GM12878 (cell line): ENCODE data around the gene TBC1D10B. TPM values are rescaled to one million over a fixed set of nuclear protein-coding genes. Genes with fewer than 3 reads are reported as not detected.

Experiments used
- ATAC-seq: fragments of 200-7000 bp; cut with Tn5 transposase; 3 replicates; pipeline ENCODE4 v1.9.1; 2020; ENCODE audit warnings: mild to moderate bottlenecking, moderate library complexity
- BruUV-seq: library from RNA; stranded (reverse); fragments of 400-500 nt; replicated peaks from 2 replicates; lab custom pipeline; 2021; lab: Mats Ljungman, UMichigan
- CTCF ChIA-PET: fragments of 300-600 bp; sonication (Branson Sonifier 250); formaldehyde crosslinking; extraction: SDS; loops from one replicate; lab custom pipeline; 2021; ENCODE audit warnings: inconsistent platforms; lab: Yijun Ruan, JAX
- POLR2A ChIA-PET: fragments of 350-600 bp; formaldehyde crosslinking; extraction: SDS; loops from one replicate; lab custom pipeline; 2021; ENCODE audit warnings: inconsistent platforms; lab: Charles Lee
- RAD21 ChIA-PET: fragments of 300-600 bp; sonication (Branson Sonifier 250); formaldehyde crosslinking; loops from one replicate; lab custom pipeline; 2023; ENCODE audit warnings: antibody characterized with exemption; ENCODE audit not compliant: unreplicated experiment; lab: Charles Lee
- SMC1A ChIA-PET: fragments of 300-600 bp; sonication (Branson Sonifier 250); formaldehyde crosslinking; loops from one replicate; lab custom pipeline; 2023; ENCODE audit not compliant: unreplicated experiment, uncharacterized antibody; lab: Charles Lee
- DNase-seq: peaks from one replicate; pipeline ENCODE4 v3.0.0-alpha.2; 2011; ENCODE audit warnings: low read depth, low spot score
- FAIRE-seq: peaks from 3 replicates; lab custom pipeline; 2011; peaks lifted over from hg19 to GRCh38; lab: Jason Lieb, UNC
- H2AFZ ChIP-seq: 2 replicates; pipeline ENCODE4 v1.6.0; 2011; ENCODE audit warnings: low read depth, low read length, control low read depth; ENCODE audit not compliant: control insufficient read depth
- H3K27ac ChIP-seq: 2 replicates; pipeline ENCODE4 v1.5.1; 2011; ENCODE audit warnings: control low read depth; ENCODE audit not compliant: control insufficient read depth, insufficient read depth
- H3K27me3 ChIP-seq, 2 experiments: replicated peaks in 1 of 2; 2 replicates each; pipeline versions ENCODE4 v1.6.0 to v1.6.1; 2011; ENCODE audit warnings: low read length in 1 of 2; ENCODE audit not compliant: control insufficient read depth in 2 of 2, insufficient read depth in 2 of 2
- H3K36me3 ChIP-seq, 2 experiments: 2 replicates each; pipeline ENCODE4 v1.5.1; 2011; ENCODE audit warnings: low read length in 1 of 2; ENCODE audit not compliant: control insufficient read depth in 2 of 2, insufficient read depth in 2 of 2
- H3K4me1 ChIP-seq: 2 replicates; pipeline ENCODE4 v1.6.1; 2011; ENCODE audit warnings: mild to moderate bottlenecking, low read length, moderate library complexity, mixed read lengths; ENCODE audit not compliant: control insufficient read depth, insufficient read depth
- H3K4me2 ChIP-seq: 2 replicates; pipeline ENCODE4 v1.6.0; 2011; ENCODE audit warnings: control low read depth; ENCODE audit not compliant: control insufficient read depth, insufficient read depth
- H3K4me3 ChIP-seq: fragments of 200-600 bp; sonication (generic); 2 replicates; pipeline ENCODE4 v1.5.1; 2016
- H3K79me2 ChIP-seq: 2 replicates; pipeline ENCODE4 v1.6.0; 2011; ENCODE audit warnings: low read length; ENCODE audit not compliant: control insufficient read depth, insufficient read depth
- H3K9ac ChIP-seq: 2 replicates; pipeline ENCODE4 v1.8.0; 2011; ENCODE audit warnings: low read length, control low read depth, mixed read lengths; ENCODE audit not compliant: control insufficient read depth, insufficient read depth
- H3K9me3 ChIP-seq: replicated peaks from 3 replicates; pipeline ENCODE4 v1.5.1; 2011; ENCODE audit warnings: mild to moderate bottlenecking, low read length; ENCODE audit not compliant: control insufficient read depth, insufficient read depth
- H4K20me1 ChIP-seq: 2 replicates; pipeline ENCODE4 v1.6.0; 2011; ENCODE audit not compliant: control insufficient read depth, insufficient read depth
- ATF2 ChIP-seq: IDR thresholded peaks from 2 replicates; pipeline ENCODE4 v1.6.1; 2012; ENCODE audit warnings: low read length, inconsistent platforms
- BHLHE40 ChIP-seq, 2 experiments: fragments of 450-650 bp in 1 of 2; IDR thresholded peaks; 2 replicates each; pipeline ENCODE4 v1.6.1; 2011 to 2017; ENCODE audit warnings: low read depth in 2 of 2, borderline replicate concordance in 1 of 2, improper control_type of control experiment in 1 of 2, low read length in 1 of 2, mild to moderate bottlenecking in 1 of 2
- ETV6 ChIP-seq, 2 experiments: fragments of 450-650 bp in 1 of 2; IDR thresholded peaks in 1 of 2; conservative IDR thresholded peaks in 1 of 2; 2 replicates each; pipeline ENCODE4 v1.6.1; 2014; ENCODE audit warnings: antibody characterized with exemption in 1 of 2, borderline replicate concordance in 1 of 2, low read depth in 1 of 2, mild to moderate bottlenecking in 1 of 2, moderate library complexity in 1 of 2
- HDGF ChIP-seq: fragments of 450-650 bp; IDR thresholded peaks from 2 replicates; pipeline ENCODE4 v1.6.1; 2016; ENCODE audit warnings: antibody characterized with exemption
- KDM1A ChIP-seq: fragments of 200-600 bp; sonication (generic); IDR thresholded peaks from 2 replicates; pipeline ENCODE4 v1.6.1; 2016; ENCODE audit warnings: borderline replicate concordance
- RAD51 ChIP-seq: fragments of 450-650 bp; IDR thresholded peaks from 2 replicates; pipeline ENCODE4 v1.6.1; 2016; ENCODE audit warnings: moderate library complexity, mild to moderate bottlenecking, inconsistent platforms
- SMAD1 ChIP-seq: fragments of 450-650 bp; IDR thresholded peaks from 2 replicates; pipeline ENCODE4 v1.6.1; 2018; ENCODE audit warnings: mild to moderate bottlenecking, low read depth; ENCODE audit not compliant: partially characterized antibody
- WGBS: methylation state at CpG from one replicate; pipeline ENCODE4 v1.1.6; 2016; ENCODE audit warnings: low lambda C conversion rate; ENCODE audit not compliant: insufficient replicate concordance, insufficient coverage; ENCODE audit errors: missing lambda C conversion rate; 5-methylcytosine and 5-hydroxymethylcytosine counted together
- in situ Hi-C: fragments of 300-500 bp; cut with MboI; formaldehyde crosslinking; loops from 9 replicates; pipeline ENCODE4 v1.14.3; 2018; ENCODE audit warnings: mixed read lengths
- intact Hi-C: fragments of 100-400 bp; cut with micrococcal nuclease; formaldehyde crosslinking; loops from one replicate; pipeline ENCODE4 v1.14.2; 2022; ENCODE audit not compliant: unreplicated experiment
- polyA plus RNA-seq, 11 experiments: library from polyadenylated mRNA; depleted of rRNA in 4 of 11; unstranded in 6 of 11; stranded (reverse) in 5 of 11; fragments of >200 nt; fragmentation: Nextera tagmentation in 4 of 11; fragmentation: Illumina TruSeq in 1 of 11; extraction: Ambion mirVana in 4 of 11; extraction: Trizol in 1 of 11; gene quantifications; 1 replicate in 1 of 11; 2 replicates in 10 of 11; pipeline versions ENCODE4 v1.2.1 to v1.2.3, GENCODE V29; 2011 to 2016; ENCODE audit warnings: inconsistent platforms in 2 of 11, missing spikeins in 2 of 11, low read depth in 1 of 11
- total RNA-seq, 4 experiments: library from RNA; depleted of rRNA in 3 of 4; stranded (reverse); fragments of >200 nt in 3 of 4; fragmentation: Illumina TruSeq in 1 of 4; extraction: Trizol in 1 of 4; gene quantifications; 2 replicates each; pipeline versions ENCODE4 v1.2.1 to v1.2.3, GENCODE V29; 2013 to 2021

TBC1D10B gene
- total and polyA plus RNA-seq, 10 of the 15 experiments (the other 5 are each of a cell fraction or from before 2014, with no cell fraction given): 2.2 to 51.2 (median 11.6) TPM

DNA sequence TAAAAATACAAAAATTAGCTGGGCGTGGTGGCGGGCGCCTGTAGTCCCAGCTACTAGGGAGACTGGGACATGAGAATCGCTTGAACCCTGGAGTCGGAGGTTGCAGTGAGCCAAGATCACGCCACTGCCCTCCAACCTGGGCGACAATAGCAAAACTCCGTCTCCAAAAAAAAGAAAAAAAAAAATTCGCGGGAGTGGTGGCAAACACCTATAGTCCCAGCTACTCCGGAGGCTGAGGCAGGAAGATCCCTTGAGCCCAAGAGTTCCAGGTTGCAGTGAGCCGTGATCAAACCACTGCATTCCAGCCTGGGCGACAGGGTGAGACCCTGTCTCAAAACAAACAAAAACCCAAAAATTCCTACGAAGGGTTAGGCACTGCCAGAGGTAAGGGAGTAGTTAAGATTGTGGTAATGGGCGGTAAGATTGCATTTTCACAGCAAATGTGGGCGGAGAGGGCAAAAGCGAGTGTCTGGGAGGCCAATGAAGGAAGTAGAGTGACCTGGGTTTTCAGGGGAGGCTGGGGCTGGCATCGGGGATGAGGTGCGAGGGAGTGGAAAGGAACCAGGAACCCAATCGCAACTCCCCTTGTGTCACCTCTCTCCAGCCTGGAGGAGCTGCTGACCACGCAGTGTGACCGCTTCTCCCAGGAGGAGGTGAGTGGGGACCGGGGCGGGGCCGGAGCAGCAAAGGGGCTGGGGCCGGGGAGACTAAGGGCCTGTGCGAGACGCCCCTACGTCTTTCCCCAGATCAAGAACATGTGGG lies 6.9 kb upstream of the TBC1D10B start (continued):
- no peak for TF ChIP-seq KDM1A
- TF ChIP-seq ETV6 (conservative IDR thresholded peaks at IDR 0.05 in 1 of 2, IDR thresholded peaks at IDR 0.05 in 1 of 2; ENCODE audit: borderline replicate concordance in 1 of 2, low read depth in 1 of 2): no peak
- no peak for TF ChIP-seq BHLHE40 (IDR thresholded peaks at IDR 0.05; ENCODE audit: borderline replicate concordance in 1 of 2, low read depth in 2 of 2, low read length in 1 of 2)
- no peak for TF ChIP-seq RAD51
- TF ChIP-seq HDGF: 0 out of 2 replicates have a peak, but pooled peaks have one; percentile 49

DNA sequence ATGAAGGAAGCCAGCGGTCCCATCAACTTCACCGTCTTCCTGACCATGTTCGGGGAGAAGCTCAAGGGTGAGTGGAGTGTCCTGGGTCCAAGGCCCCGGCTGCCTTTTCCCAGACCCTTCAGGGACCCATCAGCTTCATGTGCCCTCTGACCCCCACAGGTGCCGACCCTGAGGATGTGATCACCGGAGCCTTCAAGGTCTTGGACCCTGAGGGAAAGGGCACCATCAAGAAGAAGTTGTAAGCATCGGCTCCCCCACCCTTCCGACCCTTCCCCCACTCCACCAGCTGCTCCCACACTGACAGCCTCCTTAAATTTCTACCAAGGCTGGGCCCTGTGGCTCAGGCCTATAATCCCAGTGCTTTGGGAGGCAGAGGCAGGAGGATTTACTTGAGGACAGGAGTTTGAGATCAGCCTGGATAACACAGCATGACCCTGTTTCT lies 6.2 kb upstream of the TBC1D10B start:
- POLR2A ChIA-PET: no interaction called here

More for the DNA sequence above, 6.2 kb upstream of the TBC1D10B start:
- Histone ChIP-seq H3K27ac (no peak overlapping the region), H3K4me3 (no peak overlapping the region), H3K36me3 (peaks cover 0 to 4% of the 10 kb centered on the region in 2 experiments; a peak in 2 of 4 replicates), H3K9ac (no peak overlapping the region), H4K20me1 (no peaks in the 10 kb centered on the region), H3K9me3 (no peaks in the 10 kb centered on the region), H2AFZ (no peak overlapping the region), H3K4me1 (peaks cover 24% of the 10 kb centered on the region), H3K4me2 (no peak overlapping the region), H3K27me3 (no peaks in the 10 kb centered on the region), H3K79me2 (peaks cover 16% of the 10 kb centered on the region)
- no peak for FAIRE-seq
- WGBS: 79% methylated on average over 8 of the region's 8 CpGs
- TF ChIP-seq ATF2: no peak
- TF ChIP-seq SMAD1: no peak
- ATAC-seq: no peak
- no TSS peak for BruUV-seq
- DNase-seq: no peak
- intact Hi-C loops (no loop called here), in situ Hi-C loops (no loop called here)
- CTCF ChIA-PET: no interaction called here
- RAD21 ChIA-PET: no interaction called here
- SMC1A ChIA-PET: interaction anchor here (1.1 kb wide), 1 partner anchor 20 kb away, joined by 3 read pairs; no protein-coding TSS in a partner anchor
